Measurements from ENCODE around the gene SV2B.

Gene SV2B

GRCh38 chr15:91311986-91312385 lies 211.9 kb downstream of the SV2B start:
- H3K4me3 ChIP-seq (ENCODE audit: low read depth, low read length) = no peak overlapping the region
- DNase-seq (ENCODE audit: low read depth) = no peak
- TF ChIP-seq CTCF (IDR thresholded peaks at IDR 0.05; ENCODE audit: low read depth, low read length, missing control alignments) = no peak
- in situ Hi-C loops (cut with HindIII; ENCODE audit: low sequenced_read_pairs) = no loop called here

GRCh38 chr15:91316126-91316525 lies 216.1 kb downstream of the SV2B start:
- in situ Hi-C loops (cut with HindIII; ENCODE audit: low sequenced_read_pairs) = no loop called here
- DNase-seq (ENCODE audit: low read depth) = no peak
- no peak overlapping the region for H3K4me3 ChIP-seq (ENCODE audit: low read depth, low read length)
- no peak for TF ChIP-seq CTCF (IDR thresholded peaks at IDR 0.05; ENCODE audit: low read depth, low read length, missing control alignments)

GRCh38 chr15:91318516-91318915 lies 218.5 kb downstream of the SV2B start:
- TF ChIP-seq CTCF (IDR thresholded peaks at IDR 0.05; ENCODE audit: low read depth, low read length, missing control alignments) = no peak
- DNase-seq (ENCODE audit: low read depth) = no peak
- in situ Hi-C loops (cut with HindIII; ENCODE audit: low sequenced_read_pairs) = no loop called here
- H3K4me3 ChIP-seq (ENCODE audit: low read depth, low read length) = no peak overlapping the region

- H3K4me3 ChIP-seq (ENCODE audit: low read depth, low read length) = no peak overlapping the region
- DNase-seq (ENCODE audit: low read depth) = no peak
- in situ Hi-C loops (cut with HindIII; ENCODE audit: low sequenced_read_pairs) = no loop called here
- TF ChIP-seq CTCF (IDR thresholded peaks at IDR 0.05; ENCODE audit: low read depth, low read length, missing control alignments) = no peak
Measured at GRCh38 chr15:91318931-91319330, 218.9 kb downstream of the SV2B start.

GRCh38 chr15:91319371-91320059 lies 219.5 kb downstream of the SV2B start:
- DNase-seq (ENCODE audit: low read depth) = no peak
- in situ Hi-C loops (cut with HindIII; ENCODE audit: low sequenced_read_pairs) = no loop called here
- H3K4me3 ChIP-seq (ENCODE audit: low read depth, low read length) = no peak overlapping the region
- TF ChIP-seq CTCF (IDR thresholded peaks at IDR 0.05; ENCODE audit: low read depth, low read length, missing control alignments) = no peak

GRCh38 chr15:91320101-91320500 lies 220.0 kb downstream of the SV2B start:
- H3K4me3 ChIP-seq (ENCODE audit: low read depth, low read length) = no peak overlapping the region
- in situ Hi-C loops (cut with HindIII; ENCODE audit: low sequenced_read_pairs) = no loop called here
- no peak for DNase-seq (ENCODE audit: low read depth)
- TF ChIP-seq CTCF (IDR thresholded peaks at IDR 0.05; ENCODE audit: low read depth, low read length, missing control alignments) = no peak
